HG02678 (cell line): ENCODE results near the gene UGT1A9.

Experiments used
- ATAC-seq: cut with Tn5 transposase; IDR thresholded peaks from one replicate; pipeline ENCODE4 v1.9.1; 2021; ENCODE audit warnings: mild to moderate bottlenecking, moderate library complexity; ENCODE audit not compliant: unreplicated experiment

UGT1A9 gene

DNA sequence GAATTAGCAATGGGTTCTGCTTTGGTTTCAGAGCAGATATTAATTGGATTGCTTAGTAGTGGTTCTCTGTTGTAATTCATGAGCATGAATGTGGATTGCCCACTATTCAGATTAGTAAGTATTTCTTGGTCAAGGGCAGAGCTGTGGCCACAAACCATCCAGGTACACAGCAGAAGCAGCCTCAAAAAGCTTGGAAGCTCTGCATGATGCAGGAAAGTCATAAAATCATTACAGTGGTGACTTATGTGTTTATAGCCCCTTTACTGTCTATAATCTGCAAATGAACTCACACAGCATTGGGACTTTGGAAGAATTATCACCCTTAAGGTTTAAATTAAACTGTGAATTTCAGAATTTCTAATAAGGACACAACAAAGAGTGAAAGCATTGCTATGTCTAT, 86.4 kb downstream of the UGT1A9 start:
- ATAC-seq: no peak

DNA sequence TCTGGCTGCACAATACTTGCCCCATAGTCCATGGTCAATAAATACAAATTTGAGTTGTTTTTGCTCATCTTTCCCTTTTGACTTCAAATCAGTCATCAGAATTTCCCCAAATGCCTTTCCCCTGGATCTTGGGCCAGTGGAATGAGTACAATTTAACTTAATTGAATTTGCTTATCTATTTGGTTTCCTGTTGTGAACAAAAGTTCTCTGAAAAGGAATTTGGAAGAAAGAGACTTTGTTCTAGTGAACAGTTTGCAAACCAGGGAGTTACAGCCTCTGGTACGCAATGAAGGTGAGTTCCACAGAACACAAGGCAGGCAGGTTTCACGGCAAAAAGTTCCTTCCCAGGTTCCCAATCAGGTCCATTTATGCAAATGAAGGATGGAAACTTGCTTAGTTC, 87.2 kb downstream of the UGT1A9 start:
- ATAC-seq: no peak

DNA sequence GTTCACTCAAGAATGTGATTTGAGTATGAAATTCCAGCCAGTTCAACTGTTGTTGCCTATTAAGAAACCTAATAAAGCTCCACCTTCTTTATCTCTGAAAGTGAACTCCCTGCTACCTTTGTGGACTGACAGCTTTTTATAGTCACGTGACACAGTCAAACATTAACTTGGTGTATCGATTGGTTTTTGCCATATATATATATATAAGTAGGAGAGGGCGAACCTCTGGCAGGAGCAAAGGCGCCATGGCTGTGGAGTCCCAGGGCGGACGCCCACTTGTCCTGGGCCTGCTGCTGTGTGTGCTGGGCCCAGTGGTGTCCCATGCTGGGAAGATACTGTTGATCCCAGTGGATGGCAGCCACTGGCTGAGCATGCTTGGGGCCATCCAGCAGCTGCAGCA, 88.3 kb downstream of the UGT1A9 start, which contains the start of gene UGT1A1:
TSS of gene UGT1A1 (plus strand) at position 228 of the 400 bp plus-strand sequence. CDS start at position 246, 18 bp downstream.
- no peak for ATAC-seq

DNA sequence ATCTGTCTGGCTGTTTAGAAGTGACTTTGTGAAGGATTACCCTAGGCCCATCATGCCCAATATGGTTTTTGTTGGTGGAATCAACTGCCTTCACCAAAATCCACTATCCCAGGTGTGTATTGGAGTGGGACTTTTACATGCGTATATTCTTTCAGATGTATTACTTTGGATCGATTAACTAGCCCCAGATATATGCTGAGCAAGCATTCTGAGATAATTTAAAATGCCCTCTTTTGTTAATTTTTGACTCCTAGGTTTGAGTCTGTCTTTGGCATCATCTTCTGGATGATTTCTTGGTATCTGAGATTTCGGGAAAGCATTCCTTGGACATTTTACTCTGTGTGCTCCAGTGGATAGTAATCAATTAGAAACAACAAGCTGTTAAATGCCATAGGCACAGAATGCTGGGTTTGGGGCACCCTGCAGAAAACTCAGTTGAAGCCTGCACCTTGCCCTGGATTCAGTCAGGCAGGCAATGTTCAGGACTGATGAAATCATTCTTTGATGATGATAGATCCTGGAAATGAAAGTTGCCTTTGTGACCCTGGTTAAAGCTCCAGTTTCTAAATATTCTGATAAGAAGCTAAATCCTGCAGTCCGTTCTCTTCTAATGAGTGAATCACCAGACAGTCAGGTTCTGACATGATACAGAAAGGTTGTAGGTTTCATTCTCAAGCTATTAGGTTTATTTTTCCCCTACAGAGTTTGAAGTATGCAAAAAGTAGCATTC, 89.5 kb downstream of the UGT1A9 start:
- ATAC-seq: no peak

DNA sequence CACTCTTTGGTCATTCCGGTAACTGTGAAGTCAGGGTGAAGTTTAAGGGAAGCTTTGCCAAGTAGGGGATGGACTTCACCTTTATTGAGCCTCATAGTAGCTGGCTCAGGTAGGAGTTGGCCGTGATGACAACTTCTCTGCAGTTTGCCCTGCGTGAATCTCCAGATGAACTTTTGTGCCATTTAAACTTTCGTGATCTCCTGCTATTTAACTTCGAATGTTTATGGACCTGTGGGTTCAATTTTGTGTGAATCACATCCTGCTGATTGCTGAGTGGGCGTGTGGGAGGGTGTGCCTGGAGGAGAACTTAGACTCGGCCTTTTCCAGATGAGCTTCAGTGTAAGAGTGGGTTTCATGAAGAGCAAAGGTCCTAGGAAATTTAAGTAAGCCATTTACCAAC, 92.6 kb downstream of the UGT1A9 start:
- no peak for ATAC-seq

- ATAC-seq: no peak
Measured at GRCh38 chr2:233764761-233765160, 93.1 kb downstream of the UGT1A9 start.

DNA sequence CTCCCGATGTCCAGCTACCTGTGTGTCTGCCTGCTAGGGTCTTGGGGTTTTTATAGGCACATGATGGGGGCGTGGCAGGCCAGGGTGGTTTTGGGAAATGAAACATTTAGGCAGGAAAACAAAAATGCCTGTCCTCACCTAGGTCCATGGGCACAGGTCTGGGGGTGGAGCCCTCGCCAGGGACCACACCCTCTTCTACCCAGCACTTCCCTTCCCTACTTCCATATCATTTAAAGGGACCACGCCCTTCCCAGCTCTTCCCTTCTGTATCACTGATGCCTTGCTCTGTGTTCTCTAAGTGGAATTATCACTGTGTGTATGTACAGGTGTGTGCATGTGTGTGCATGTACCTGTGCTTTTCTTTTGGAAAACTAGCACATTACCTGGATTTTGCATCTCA, 94.7 kb downstream of the UGT1A9 start:
- ATAC-seq: no peak

DNA sequence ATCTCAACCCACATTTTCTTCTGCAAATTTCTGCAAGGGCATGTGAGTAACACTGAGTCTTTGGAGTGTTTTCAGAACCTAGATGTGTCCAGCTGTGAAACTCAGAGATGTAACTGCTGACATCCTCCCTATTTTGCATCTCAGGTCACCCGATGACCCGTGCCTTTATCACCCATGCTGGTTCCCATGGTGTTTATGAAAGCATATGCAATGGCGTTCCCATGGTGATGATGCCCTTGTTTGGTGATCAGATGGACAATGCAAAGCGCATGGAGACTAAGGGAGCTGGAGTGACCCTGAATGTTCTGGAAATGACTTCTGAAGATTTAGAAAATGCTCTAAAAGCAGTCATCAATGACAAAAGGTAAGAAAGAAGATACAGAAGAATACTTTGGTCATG, 96.4 kb downstream of the UGT1A9 start:
- no peak for ATAC-seq

GRCh38 chr2:233769260-233769659, 97.6 kb downstream of the UGT1A9 start:
- ATAC-seq: no peak

DNA sequence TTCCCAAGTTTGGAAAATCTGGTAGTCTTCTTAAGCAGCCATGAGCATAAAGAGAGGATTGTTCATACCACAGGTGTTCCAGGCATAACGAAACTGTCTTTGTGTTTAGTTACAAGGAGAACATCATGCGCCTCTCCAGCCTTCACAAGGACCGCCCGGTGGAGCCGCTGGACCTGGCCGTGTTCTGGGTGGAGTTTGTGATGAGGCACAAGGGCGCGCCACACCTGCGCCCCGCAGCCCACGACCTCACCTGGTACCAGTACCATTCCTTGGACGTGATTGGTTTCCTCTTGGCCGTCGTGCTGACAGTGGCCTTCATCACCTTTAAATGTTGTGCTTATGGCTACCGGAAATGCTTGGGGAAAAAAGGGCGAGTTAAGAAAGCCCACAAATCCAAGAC, 100.5 kb downstream of the UGT1A9 start:
- no peak for ATAC-seq

GRCh38 chr2:233772583-233772982, 100.9 kb downstream of the UGT1A9 start:
- ATAC-seq: no peak

DNA sequence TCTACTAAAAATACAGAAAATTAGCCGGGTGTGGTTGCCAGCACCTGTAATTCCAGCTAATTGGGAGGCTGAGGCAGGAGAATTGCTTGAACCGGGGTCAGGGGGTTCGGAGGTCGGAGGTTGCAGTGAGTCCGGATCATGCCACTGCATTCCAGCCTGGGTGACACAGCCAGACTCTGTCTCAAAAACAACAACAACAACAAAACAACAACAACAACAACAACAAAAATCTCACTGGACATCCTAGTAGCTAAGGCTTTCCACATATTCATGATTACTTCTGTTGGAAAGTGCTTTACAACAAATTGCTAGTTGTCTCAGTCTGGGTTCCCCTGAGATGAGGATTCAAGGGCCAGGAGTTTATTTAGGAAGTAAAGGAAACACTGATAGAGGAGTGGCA, 102.2 kb downstream of the UGT1A9 start:
- no peak for ATAC-seq

- no peak for ATAC-seq
Measured at GRCh38 chr2:233775414-233775813, 103.7 kb downstream of the UGT1A9 start.

DNA sequence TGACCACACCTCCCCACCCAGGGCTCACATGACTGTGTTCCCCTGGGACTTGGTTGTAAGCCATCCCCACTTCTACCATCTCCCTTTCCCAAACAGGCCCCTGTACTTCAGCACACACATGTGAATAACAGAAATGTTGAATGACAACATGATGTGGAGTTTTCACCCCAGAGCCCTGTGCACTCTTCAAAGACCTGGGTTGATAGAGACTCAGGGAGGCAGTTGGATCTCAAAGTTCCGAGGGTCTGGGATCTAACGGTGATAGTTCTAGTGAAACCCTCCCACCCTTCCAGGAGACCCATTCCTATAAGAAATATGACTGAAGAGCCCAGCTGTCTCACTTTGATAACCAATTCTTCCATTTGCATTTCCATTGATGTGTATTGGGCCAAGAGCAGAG, 106.3 kb downstream of the UGT1A9 start, which contains the start of gene MROH2A:
TSS of gene MROH2A (plus strand) at position 301 of the 400 bp plus-strand sequence. CDS start 1,029 bp downstream, outside the sequence.
- ATAC-seq: no peak

- ATAC-seq: no peak
Measured at GRCh38 chr2:233779722-233780121, 108.0 kb downstream of the UGT1A9 start.

GRCh38 chr2:233780771-233781170, 109.1 kb downstream of the UGT1A9 start:
- no peak for ATAC-seq

GRCh38 chr2:233789554-233789953, 117.9 kb downstream of the UGT1A9 start:
- no peak for ATAC-seq

GRCh38 chr2:233791151-233791882, 119.6 kb downstream of the UGT1A9 start:
- ATAC-seq: no peak

GRCh38 chr2:233791883-233792329, 120.2 kb downstream of the UGT1A9 start:
- ATAC-seq: no peak

DNA sequence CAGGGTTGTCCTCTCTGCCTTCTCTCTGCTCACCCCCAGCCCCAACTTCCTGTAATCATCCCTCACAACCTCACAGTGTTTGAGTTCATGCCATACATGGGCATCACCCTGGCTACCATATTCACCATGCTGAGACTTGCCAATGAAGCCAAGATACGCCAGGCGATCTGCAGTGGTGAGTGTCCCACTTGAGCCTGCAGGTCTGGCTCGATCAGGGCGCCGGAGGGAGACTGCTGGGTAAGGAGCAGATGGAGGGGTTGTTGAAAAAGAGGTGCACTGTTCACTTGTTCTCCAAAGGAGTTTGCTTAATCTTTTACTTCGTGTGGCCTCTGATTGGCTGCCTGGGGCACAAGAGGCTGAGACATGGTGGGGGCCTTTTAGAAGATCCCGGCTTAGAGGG, 121.0 kb downstream of the UGT1A9 start:
- ATAC-seq: no peak

GRCh38 chr2:233793465-233794127, 121.9 kb downstream of the UGT1A9 start:
- no peak for ATAC-seq
